ENCODE data around the gene XPO5. TPM values are rescaled to one million over a fixed set of nuclear protein-coding genes. Genes with fewer than 3 reads are reported as not detected.
"Not testable (repeated sequence)": the region's sequence is repeated elsewhere in the genome, so short reads cannot be mapped to it uniquely, and the experiment has no call there.

The XPO5 gene
- polyA plus RNA-seq, 4 donors: 46.3 to 50.4 (median 47.8) TPM

DNA sequence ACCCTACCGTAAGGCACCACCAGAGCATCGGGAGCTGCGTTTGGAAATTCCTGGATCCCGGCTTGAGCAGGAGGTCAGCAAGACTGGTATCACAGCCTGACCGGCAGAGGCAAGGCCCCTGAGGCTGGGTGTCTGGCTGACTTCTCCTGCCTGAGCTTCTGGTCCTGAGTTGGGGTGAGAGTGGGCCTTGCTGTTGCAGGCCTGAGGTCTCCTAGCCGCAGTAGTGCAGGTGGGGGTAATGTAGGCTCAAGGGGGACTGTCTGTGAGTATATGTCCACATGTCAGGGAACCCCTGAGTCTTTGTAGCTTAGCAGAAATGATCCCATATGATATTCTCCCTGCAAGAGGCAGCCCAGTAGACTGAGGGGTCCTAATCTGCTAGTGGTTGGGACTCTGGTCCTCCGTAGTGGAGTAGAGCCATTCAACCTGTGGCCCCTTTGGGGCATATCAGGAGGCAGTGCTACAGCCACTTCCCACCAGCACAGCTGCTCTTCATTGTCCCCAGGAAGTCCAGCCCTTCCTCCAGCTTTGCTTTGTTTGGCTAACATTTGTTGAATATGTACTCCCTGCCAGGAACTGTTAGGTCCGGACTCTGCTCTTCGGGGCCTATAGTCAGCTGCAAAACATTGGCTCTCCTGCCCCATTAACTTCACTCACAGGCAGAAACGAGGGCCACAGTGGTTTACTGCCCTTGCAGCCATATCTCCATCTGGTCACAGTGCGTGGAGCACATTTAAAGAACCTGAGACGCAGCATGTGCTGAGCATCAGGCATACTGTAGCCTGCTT lies 76.6 kb downstream of the XPO5 start:
- DNase-seq (ENCODE audit: low read depth in 4 of 4, low spot score in 3 of 4): no peak

- not testable (repeated sequence) for DNase-seq (ENCODE audit: low read depth in 4 of 4, low spot score in 3 of 4)
Observed at GRCh38 chr6:43498291-43498690, 77.5 kb downstream of the XPO5 start.

- no peak for DNase-seq (ENCODE audit: low read depth in 4 of 4, low spot score in 3 of 4)
Observed at GRCh38 chr6:43497689-43498088, 78.1 kb downstream of the XPO5 start.

GRCh38 chr6:43497129-43497396 lies 78.8 kb downstream of the XPO5 start:
- no peak for DNase-seq (ENCODE audit: low read depth in 4 of 4, low spot score in 3 of 4)

DNA sequence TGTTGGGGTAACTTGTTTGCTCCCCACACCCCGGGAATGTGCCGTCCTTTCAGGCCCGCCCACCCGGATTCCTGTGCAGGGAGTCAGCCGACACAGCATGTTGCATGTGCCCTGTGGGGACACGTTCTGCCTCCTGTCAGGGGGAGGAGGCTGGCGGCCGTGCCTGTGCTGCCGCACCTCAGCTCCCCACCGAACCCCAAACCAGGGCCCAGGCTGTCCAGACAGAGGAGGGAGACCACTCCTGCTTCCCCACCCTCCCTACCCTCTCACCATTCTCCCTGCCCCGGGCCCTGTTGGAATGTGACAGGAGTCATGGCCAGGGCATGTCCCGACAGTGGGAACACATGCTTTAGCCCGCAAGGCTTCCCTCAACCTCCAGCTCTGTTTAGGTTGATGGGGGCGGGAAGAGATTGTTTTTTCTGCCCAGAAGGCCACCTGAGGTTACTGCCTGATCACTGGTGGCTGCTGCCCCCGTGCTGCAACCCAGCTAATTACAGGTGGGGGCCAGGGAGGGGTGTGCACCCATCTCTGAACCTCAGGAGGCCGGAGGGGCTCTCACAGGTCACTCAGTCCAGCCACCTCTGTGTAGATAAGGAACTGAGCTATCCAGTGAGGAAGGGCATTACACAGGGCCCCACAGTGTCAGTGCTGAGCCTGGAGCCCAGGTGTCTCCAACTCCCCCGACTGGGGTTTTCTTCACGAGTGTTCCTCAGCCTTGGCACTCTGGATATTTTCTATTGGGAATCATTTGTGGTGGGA lies 79.3 kb downstream of the XPO5 start:
- no peak for DNase-seq (ENCODE audit: low read depth in 4 of 4, low spot score in 3 of 4)

DNA sequence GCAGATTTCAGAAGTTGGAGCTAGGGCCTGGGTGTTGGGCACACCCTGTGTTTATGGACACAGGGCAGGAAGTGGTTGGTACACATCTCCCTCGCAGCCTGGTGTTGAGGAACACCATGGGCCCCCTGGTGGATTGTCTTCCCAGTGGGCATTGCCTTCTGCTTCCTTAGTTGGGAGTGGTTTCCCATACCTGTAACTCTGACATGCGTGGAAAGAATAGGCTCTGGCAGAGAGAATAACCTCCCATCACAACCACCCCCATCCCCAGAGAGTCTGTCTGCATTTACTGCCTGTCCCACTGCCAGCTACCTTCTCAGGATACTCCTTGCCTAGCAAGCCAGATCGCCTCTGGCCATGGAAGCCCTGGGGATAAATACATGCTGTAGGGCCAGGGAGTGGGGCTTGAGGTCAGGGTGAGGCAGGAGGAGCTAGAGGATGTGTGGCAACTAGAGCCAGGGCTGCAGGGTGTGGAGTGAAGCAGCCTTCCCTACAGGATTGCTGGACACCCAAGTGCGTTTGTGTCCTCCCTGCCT lies 80.4 kb downstream of the XPO5 start:
- no peak for DNase-seq (ENCODE audit: low read depth in 4 of 4, low spot score in 3 of 4)

DNA sequence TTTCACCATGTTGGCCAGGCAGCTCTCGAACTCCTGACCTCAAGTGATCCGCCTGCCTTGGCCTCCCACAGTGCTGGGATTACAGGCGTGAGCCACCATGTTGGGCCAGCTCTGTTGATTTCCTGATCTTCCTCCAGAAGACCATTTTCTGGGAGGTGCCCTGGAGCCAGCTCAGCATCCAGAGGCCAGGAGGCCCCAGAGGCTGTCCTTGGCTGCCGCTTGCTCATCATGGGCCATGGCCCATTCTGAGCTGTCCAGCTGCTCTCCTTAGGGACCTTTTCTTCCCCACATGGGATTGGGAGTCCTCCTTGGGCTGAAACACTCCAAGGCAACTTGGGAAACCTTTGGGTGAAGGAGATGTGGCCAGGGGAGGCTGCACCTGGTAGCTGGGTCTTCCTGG lies 81.1 kb downstream of the XPO5 start:
- no peak for DNase-seq (ENCODE audit: low read depth in 4 of 4, low spot score in 3 of 4)

GRCh38 chr6:43494321-43494720 lies 81.5 kb downstream of the XPO5 start:
- DNase-seq (ENCODE audit: low read depth in 4 of 4, low spot score in 3 of 4): no peak

DNA sequence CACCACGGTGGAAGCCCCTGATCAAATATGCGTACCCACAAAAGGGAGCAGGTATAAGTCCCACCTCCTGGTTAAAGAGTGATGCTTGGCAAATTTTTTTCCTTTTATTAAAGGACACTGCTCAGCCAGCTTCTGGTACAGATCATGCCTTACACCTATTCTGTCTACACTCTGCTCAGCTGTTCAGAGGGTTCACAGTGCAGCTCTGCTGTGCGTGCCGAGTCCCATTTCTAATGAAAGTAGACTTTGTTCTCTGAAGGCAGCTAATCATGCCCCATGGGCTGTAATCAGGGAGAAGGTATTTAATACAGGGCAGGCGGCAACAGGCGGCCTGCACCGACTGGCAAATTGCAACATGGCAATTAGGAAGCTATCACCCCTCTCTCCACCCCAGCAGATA lies 82.0 kb downstream of the XPO5 start:
- DNase-seq (ENCODE audit: low read depth in 4 of 4, low spot score in 3 of 4): no peak

DNA sequence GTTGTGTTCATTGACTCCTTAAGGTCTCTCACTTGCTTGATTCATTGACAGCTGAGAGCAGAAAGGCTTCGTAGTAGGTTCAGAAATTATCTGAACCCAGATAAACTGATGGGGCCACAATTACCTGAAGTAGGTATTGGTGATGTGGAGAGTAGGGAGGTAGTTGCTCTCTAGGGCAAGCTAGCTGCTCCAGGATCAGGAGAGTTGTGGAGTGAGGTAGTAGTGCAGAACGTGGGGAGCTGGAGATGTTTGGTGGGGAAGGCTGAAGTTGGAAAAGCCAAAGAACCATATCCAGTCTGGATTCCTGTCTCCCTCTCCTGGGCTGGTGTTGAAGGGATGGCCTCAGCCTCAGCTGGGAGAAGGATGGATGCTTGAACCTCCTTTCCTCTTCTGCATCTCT lies 82.6 kb downstream of the XPO5 start:
- no peak for DNase-seq (ENCODE audit: low read depth in 4 of 4, low spot score in 3 of 4)

DNA sequence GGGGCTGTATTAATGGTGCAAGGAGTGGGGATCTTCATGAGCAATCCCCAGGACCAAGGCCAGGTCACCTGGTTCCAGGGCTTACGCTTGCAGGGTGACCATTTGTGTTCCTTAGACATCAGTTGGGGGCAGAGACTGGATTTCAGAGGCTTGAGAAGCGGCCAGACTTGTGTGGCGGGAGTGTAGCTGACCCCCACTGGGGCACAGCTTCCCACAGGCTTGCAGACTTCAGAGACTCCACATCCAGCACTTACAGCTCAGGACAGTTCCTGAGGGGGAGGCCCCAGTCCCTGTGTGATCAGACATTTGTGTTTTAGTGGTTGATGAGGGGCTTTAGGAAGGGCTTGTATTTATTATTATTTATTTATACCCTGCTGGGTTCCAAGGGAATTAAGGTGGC lies 83.2 kb downstream of the XPO5 start:
- DNase-seq (ENCODE audit: low read depth in 4 of 4, low spot score in 3 of 4): no peak

GRCh38 chr6:43491750-43492661 lies 83.8 kb downstream of the XPO5 start:
- DNase-seq (ENCODE audit: low read depth in 4 of 4, low spot score in 3 of 4): no peak

- DNase-seq (ENCODE audit: low read depth in 4 of 4, low spot score in 3 of 4): no peak
Observed at GRCh38 chr6:43490523-43490939, 85.3 kb downstream of the XPO5 start.

- no peak for DNase-seq (ENCODE audit: low read depth in 4 of 4, low spot score in 3 of 4)
Observed at GRCh38 chr6:43489277-43490072, 86.4 kb downstream of the XPO5 start.

DNA sequence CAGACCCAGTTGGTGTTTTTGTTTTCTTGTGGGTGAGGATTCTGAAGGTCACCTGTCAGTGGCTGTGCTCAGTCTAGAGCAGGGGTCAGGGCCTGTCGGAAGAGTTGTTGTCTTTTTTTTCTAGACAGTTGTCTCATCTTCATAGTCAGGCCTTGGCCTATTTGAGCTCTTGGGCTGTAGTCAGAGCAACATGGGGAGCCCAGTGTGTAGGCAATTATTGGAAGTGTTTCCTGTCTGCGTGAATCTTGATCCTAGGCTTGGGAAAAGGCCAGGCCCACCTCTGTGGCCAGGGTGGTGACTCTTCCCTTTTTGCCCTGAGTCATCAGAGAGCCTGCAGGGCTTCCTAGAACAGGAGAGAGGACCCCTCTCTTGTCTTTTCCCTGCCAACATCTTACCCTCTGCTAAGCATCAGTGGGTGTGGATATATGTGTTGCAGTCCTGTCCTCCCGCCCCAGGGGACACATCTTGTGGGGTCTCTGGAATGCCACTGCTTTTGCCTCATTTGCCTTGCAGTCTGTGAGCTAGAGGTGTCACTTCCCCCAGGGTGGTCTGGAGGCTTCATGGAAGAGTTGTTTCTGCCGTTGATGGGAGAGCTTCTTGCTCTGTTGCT lies 87.1 kb downstream of the XPO5 start:
- DNase-seq (ENCODE audit: low read depth in 4 of 4, low spot score in 3 of 4): no peak

DNA sequence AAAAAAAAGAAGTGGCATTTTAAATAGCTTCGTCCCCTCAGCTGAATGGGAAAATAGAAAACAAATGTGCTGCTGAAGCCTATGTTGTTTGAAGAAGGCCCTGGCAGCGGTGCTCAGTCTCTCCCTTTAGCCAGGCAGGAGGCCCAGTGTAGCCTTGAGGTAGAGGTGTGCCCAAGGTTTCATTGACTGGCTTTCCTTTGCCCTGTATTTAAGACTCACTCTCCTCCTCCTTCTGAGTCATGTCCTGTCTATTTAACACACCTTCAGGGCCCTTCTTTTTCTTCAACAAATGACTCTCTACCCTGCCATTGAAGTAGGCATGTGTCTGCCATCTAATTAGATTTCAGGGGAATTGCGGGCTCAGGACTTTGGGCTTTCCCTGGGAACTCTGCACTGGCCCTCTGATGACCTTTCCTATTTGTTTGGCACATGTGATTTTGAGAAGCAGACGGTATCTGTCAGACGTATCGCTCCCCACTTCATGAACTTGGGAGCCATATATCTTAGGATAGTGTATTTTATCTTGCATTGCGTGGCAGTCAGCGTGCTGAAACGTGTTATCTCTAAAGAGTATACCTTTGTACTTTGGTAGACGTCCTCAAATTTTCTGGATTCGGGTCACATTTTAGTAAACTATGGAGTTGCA lies 94.1 kb downstream of the XPO5 start:
- DNase-seq (ENCODE audit: low read depth in 4 of 4, low spot score in 3 of 4): no peak

- DNase-seq (ENCODE audit: low read depth in 4 of 4, low spot score in 3 of 4): no peak
Observed at GRCh38 chr6:43481075-43481474, 94.8 kb downstream of the XPO5 start.

- DNase-seq (ENCODE audit: low read depth in 4 of 4, low spot score in 3 of 4): no peak
Observed at GRCh38 chr6:43478008-43478372, 97.8 kb downstream of the XPO5 start.

GRCh38 chr6:43477235-43478007 lies 98.4 kb downstream of the XPO5 start, which contains the start of gene TJAP1:
TSS of gene TJAP1 (plus strand) at chr6:43477570. CDS start at chr6:43499002, 21,432 bp downstream.
- DNase-seq (ENCODE audit: low read depth in 4 of 4, low spot score in 3 of 4): peak; percentile 81 to 84 (median 82)
